Cardiac muscle cell (in vitro differentiated cells and primary cell): ENCODE measurements around the gene SNRPD3. TPM values are rescaled to one million over a fixed set of nuclear protein-coding genes. Genes with fewer than 3 reads are reported as not detected.

Source experiments
- DNase-seq, 2 donors: peaks; one replicate each; pipeline versions ENCODE4 v3.0.0 to v3.0.0-alpha.2; 2010 to 2017; ENCODE audit warnings: low read depth in 1 of 2, low spot score in 1 of 2
- H3K27ac ChIP-seq: fragments of 200-600 bp; sonication (generic); 2 replicates; pipeline ENCODE4 v1.5.1; 2016
- H3K27me3 ChIP-seq: fragments of 200-600 bp; sonication (generic); 2 replicates; pipeline ENCODE4 v1.6.0; 2016; ENCODE audit warnings: control low read depth
- H3K36me3 ChIP-seq: fragments of 200-600 bp; sonication (generic); 2 replicates; pipeline ENCODE4 v1.5.1; 2016; ENCODE audit warnings: control low read depth
- H3K4me1 ChIP-seq: fragments of 200-600 bp; sonication (generic); 2 replicates; pipeline ENCODE4 v1.8.1; 2017; ENCODE audit warnings: low read depth, mild to moderate bottlenecking, mixed run types
- H3K4me3 ChIP-seq: fragments of 200-600 bp; sonication (generic); 2 replicates; pipeline ENCODE4 v1.5.1; 2016; ENCODE audit warnings: mild to moderate bottlenecking
- H3K9me3 ChIP-seq: fragments of 200-600 bp; sonication (generic); 2 replicates; pipeline ENCODE4 v1.5.1; 2017; ENCODE audit warnings: low read depth, mild to moderate bottlenecking, control low read depth
- CTCF ChIP-seq: IDR thresholded peaks from 2 replicates; pipeline ENCODE4 v1.5.1; 2012; ENCODE audit warnings: low read depth, mild to moderate bottlenecking, low read length
- polyA plus RNA-seq: library from polyadenylated mRNA; unstranded; fragments of >200 nt; fragmentation: Nextera tagmentation; extraction: Ambion mirVana; gene quantifications from 2 replicates; pipeline ENCODE4 v1.2.1, GENCODE V29; 2016
- total RNA-seq: library from RNA; depleted of rRNA; stranded (reverse); fragments of >200 nt; gene quantifications from 2 replicates; pipeline ENCODE4 v1.2.3, GENCODE V29; 2016

The SNRPD3 gene
- total RNA-seq = 222 and 290 TPM in 2 replicates
- polyA plus RNA-seq = 119 and 125 TPM in 2 replicates

- Histone ChIP-seq H3K4me1 (peaks cover 19% of the 10 kb centered on the region), H3K27ac (peak within 1 kb of the TSS; percentile 86), H3K27me3 (no peaks in the 10 kb centered on the region), H3K36me3 (peaks cover 18% of the 10 kb centered on the region), H3K9me3 (no peaks in the 10 kb centered on the region), H3K4me3 (peak within 1 kb of the TSS; percentile 84)
- DNase-seq = peak; percentile 98 to 99
- TF ChIP-seq CTCF = peak; percentile 33
Observed at GRCh38 chr22:24555165-24556039, at the start of gene SNRPD3. SNRPD3 (plus strand) TSS chr22:24555999; CDS start chr22:24557675, 1,676 bp downstream.

GRCh38 chr22:24506802-24507438 lies 48.9 kb upstream of the SNRPD3 start:
- Histone ChIP-seq H3K4me1 (peaks cover 22% of the 10 kb centered on the region), H3K4me3 (no peak overlapping the region), H3K27ac (peak overlapping the region; percentile 68), H3K9me3 (no peaks in the 10 kb centered on the region), H3K36me3 (no peaks in the 10 kb centered on the region), H3K27me3 (no peaks in the 10 kb centered on the region)
- no peak for DNase-seq
- no peak for TF ChIP-seq CTCF

GRCh38 chr22:24507716-24508115 lies 48.1 kb upstream of the SNRPD3 start:
- Histone ChIP-seq H3K4me3 (no peak overlapping the region), H3K9me3 (no peaks in the 10 kb centered on the region), H3K36me3 (no peaks in the 10 kb centered on the region), H3K4me1 (peaks cover 22% of the 10 kb centered on the region), H3K27me3 (no peaks in the 10 kb centered on the region), H3K27ac (peak overlapping the region; percentile 68)
- no peak for TF ChIP-seq CTCF
- DNase-seq = peak in 1 of 2 donors; percentile 70

GRCh38 chr22:24510637-24511625 lies 44.9 kb upstream of the SNRPD3 start:
- TF ChIP-seq CTCF = no peak
- Histone ChIP-seq H3K4me1 (peaks cover 22% of the 10 kb centered on the region), H3K4me3 (no peak overlapping the region), H3K27me3 (no peaks in the 10 kb centered on the region), H3K27ac (peak overlapping the region; percentile 79), H3K36me3 (no peaks in the 10 kb centered on the region), H3K9me3 (no peaks in the 10 kb centered on the region)
- DNase-seq = peak; percentile 63 to 88

- TF ChIP-seq CTCF = no peak
Observed at GRCh38 chr22:24512043-24512442, 43.8 kb upstream of the SNRPD3 start.

More at GRCh38 chr22:24512043-24512442, 43.8 kb upstream of the SNRPD3 start:
- no peaks in the 10 kb centered on the region for H3K9me3 ChIP-seq
- DNase-seq = no peak
- H3K36me3 ChIP-seq = no peaks in the 10 kb centered on the region
- H3K27ac ChIP-seq = no peak overlapping the region
- H3K4me3 ChIP-seq = no peak overlapping the region
- H3K4me1 ChIP-seq = peaks cover 21% of the 10 kb centered on the region
- H3K27me3 ChIP-seq = no peaks in the 10 kb centered on the region
